Tibial artery (tissue), 4 donors: ENCODE data around the gene LRWD1.

Experiments used
- DNase-seq, 2 donors: peaks; one replicate each; pipeline ENCODE4 v3.0.0-alpha.2; 2019
- H3K27ac ChIP-seq, 2 donors: fragments of 200-600 bp; sonication (generic) in 1 of 2; 1 replicate in 1 of 2; 2 replicates in 1 of 2; pipeline ENCODE4 v1.5.1; 2018 to 2019; ENCODE audit warnings: mild to moderate bottlenecking in 1 of 2
- H3K27me3 ChIP-seq, 2 donors: fragments of 200-600 bp; sonication (generic) in 1 of 2; one replicate each; pipeline versions ENCODE4 v1.5.1 to v1.6.0; 2016 to 2019
- H3K36me3 ChIP-seq, 3 donors: fragments of 200-600 bp; sonication (generic) in 2 of 3; one replicate each; pipeline ENCODE4 v1.5.1; 2016 to 2019; ENCODE audit warnings: mild to moderate bottlenecking in 2 of 3
- H3K4me1 ChIP-seq, 4 donors: fragments of 200-600 bp; sonication (generic) in 2 of 4; 1 replicate in 3 of 4; 2 replicates in 1 of 4; pipeline ENCODE4 v1.5.1; 2016 to 2019
- H3K4me3 ChIP-seq, 2 donors: fragments of 200-600 bp; sonication (generic) in 1 of 2; 1 replicate in 1 of 2; 2 replicates in 1 of 2; pipeline ENCODE4 v1.5.1; 2018 to 2019; ENCODE audit warnings: mild to moderate bottlenecking in 2 of 2
- H3K9me3 ChIP-seq, 3 donors: fragments of 200-600 bp; sonication (generic) in 1 of 3; one replicate each; pipeline ENCODE4 v1.5.1; 2016 to 2019
- intact Hi-C: fragments of 100-400 bp; cut with DNase I; formaldehyde crosslinking; loops from one replicate; pipeline ENCODE4 v1.15.0; 2023; ENCODE audit warnings: low total_unique reads
- TF ChIP-seq, protein P1 (sequence below), 2 experiments: fragments of 200-600 bp in 1 of 2; fragments of 450-650 bp in 1 of 2; IDR thresholded peaks; one replicate each; pipeline ENCODE4 v1.5.1; 2017 to 2019; ENCODE audit warnings: antibody characterized with exemption in 2 of 2, mild to moderate bottlenecking in 1 of 2, moderate library complexity in 1 of 2

The LRWD1 gene

DNA sequence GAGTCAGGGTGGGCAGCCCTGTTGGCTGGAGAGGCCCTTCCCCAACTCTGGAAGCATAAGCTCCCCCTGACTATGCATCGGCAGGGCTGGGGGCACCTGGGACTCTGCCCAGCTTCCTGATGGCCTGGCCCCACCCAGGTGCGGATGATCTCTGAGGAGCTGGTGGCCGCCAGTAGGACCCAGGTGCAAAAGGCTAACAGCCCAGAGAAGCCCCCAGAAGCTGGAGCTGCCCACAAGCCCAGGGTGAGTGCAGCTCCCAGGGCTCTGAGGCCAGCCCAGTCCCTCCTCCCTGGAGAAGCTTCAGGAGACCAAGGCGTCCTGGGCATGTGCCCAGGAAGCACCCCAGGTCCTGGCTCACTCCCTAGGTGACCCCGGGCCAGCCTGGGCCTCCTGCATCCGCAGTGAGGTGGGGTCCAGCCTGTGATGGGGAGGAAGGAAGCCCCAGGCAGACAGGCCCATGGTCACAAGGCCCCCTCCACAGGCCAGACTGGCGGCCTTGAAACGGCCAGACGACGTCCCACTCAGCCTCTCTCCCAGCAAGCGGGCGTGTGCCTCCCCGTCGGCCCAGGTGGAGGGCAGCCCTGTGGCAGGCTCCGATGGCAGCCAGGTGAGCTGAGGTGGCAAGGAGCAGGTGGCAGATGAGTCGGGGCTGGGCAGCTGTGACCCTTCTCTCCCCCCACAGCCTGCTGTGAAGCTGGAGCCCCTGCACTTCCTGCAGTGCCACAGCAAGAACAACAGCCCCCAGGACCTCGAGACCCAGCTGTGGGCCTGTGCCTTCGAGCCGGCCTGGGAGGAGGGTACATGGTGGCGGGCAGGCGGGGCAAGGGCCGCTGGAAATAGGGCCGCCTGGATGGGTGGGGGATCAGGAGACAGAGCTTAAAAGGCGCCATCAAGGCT, 3.0 kb downstream of the LRWD1 start:
- no peaks in the 10 kb centered on the region for H3K9me3 ChIP-seq
- H3K4me1 ChIP-seq = peaks cover 0 to 31% (median 21%) of the 10 kb centered on the region in 4 donors
- intact Hi-C loops = no loop called here
- peak in 1 of 2 donors; percentile 59 for DNase-seq
- H3K36me3 ChIP-seq = peaks cover 0 to 50% (median 17%) of the 10 kb centered on the region in 3 donors
- H3K27ac ChIP-seq = no peak overlapping the region
- H3K27me3 ChIP-seq = no peaks in the 10 kb centered on the region
- H3K4me3 ChIP-seq = no peak overlapping the region
- TF ChIP-seq, protein P1, sequence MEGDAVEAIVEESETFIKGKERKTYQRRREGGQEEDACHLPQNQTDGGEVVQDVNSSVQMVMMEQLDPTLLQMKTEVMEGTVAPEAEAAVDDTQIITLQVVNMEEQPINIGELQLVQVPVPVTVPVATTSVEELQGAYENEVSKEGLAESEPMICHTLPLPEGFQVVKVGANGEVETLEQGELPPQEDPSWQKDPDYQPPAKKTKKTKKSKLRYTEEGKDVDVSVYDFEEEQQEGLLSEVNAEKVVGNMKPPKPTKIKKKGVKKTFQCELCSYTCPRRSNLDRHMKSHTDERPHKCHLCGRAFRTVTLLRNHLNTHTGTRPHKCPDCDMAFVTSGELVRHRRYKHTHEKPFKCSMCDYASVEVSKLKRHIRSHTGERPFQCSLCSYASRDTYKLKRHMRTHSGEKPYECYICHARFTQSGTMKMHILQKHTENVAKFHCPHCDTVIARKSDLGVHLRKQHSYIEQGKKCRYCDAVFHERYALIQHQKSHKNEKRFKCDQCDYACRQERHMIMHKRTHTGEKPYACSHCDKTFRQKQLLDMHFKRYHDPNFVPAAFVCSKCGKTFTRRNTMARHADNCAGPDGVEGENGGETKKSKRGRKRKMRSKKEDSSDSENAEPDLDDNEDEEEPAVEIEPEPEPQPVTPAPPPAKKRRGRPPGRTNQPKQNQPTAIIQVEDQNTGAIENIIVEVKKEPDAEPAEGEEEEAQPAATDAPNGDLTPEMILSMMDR (IDR thresholded peaks at IDR 0.05) = no peak

DNA sequence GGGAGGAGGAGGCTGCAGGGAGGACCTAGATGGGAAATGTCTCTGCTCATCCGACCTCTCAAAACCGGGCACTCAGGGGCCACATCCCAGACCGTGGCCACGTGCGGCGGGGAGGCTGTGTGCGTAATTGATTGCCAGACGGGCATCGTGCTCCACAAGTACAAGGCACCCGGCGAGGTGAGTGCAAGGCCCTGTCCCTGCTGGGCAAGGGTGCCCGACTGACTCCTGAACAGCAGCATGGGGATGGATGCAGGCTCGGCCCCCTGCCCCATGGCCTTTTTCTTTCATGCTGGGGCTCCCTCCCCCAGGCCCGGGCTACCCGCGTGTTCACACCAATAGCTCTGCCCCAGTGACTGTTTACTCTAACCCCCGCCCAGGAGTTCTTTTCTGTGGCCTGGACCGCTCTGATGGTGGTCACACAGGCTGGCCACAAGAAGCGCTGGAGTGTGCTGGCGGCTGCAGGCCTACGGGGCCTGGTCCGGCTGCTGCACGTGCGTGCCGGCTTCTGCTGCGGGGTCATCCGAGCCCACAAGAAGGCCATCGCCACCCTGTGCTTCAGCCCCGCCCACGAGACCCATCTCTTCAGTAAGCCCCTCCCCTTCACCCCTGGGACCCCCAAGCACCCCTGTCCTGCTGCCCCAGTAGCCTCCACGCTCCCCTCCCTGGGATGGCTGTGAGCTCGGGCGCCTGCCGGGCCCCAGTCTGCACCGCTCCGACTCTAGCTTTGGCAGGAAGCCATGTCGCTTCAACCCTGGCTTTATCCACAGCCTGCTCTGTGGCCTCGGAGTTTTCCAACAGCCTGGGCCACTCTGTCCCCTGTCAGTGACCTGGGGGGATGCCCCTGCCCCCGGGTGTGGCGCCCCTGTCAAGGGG, 3.9 kb downstream of the LRWD1 start:
- H3K4me1 ChIP-seq = peaks cover 0 to 23% (median 15%) of the 10 kb centered on the region in 4 donors
- TF ChIP-seq, protein P1 (IDR thresholded peaks at IDR 0.05) = no peak
- intact Hi-C loops = no loop called here
- peak in 1 of 2 donors; percentile 61 for DNase-seq
- H3K4me3 ChIP-seq = no peak overlapping the region
- H3K27ac ChIP-seq = no peak overlapping the region
- peaks cover 5 to 58% (median 26%) of the 10 kb centered on the region in 3 donors for H3K36me3 ChIP-seq
- H3K27me3 ChIP-seq = no peaks in the 10 kb centered on the region
- H3K9me3 ChIP-seq = no peaks in the 10 kb centered on the region

DNA sequence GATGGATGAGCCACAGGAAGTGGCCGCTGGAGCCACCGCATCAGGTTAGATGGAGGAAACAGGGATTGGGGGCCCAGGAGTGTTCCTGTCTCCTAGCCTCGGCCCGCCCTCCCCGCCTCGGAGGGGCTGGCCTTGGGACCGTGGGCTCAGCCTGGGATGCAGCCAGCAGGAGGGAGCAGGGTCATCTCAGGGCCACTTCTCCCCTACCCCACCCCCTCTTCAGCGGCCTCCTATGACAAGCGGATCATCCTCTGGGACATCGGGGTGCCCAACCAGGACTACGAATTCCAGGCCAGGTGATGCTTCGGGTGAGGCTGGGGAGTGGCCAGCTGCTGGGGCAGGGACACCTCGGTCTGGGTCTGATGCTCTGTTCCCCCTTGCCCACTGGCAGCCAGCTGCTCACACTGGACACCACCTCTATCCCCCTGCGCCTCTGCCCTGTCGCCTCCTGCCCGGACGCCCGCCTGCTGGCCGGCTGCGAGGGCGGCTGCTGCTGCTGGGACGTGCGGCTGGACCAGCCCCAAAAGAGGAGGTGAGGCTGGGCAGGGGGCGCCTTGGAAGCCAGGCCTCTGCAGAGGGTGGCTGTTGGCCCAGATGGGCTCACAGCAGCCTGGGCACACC, 4.7 kb downstream of the LRWD1 start:
- no peak overlapping the region for H3K27ac ChIP-seq
- peaks cover 0 to 18% (median 10%) of the 10 kb centered on the region in 4 donors for H3K4me1 ChIP-seq
- H3K36me3 ChIP-seq = peaks cover 5 to 64% (median 26%) of the 10 kb centered on the region in 3 donors
- no peak overlapping the region for H3K4me3 ChIP-seq
- TF ChIP-seq, protein P1 (IDR thresholded peaks at IDR 0.05) = no peak
- H3K9me3 ChIP-seq = no peaks in the 10 kb centered on the region
- DNase-seq = peak in 1 of 2 donors; percentile 55
- H3K27me3 ChIP-seq = no peaks in the 10 kb centered on the region
- intact Hi-C loops = no loop called here

DNA sequence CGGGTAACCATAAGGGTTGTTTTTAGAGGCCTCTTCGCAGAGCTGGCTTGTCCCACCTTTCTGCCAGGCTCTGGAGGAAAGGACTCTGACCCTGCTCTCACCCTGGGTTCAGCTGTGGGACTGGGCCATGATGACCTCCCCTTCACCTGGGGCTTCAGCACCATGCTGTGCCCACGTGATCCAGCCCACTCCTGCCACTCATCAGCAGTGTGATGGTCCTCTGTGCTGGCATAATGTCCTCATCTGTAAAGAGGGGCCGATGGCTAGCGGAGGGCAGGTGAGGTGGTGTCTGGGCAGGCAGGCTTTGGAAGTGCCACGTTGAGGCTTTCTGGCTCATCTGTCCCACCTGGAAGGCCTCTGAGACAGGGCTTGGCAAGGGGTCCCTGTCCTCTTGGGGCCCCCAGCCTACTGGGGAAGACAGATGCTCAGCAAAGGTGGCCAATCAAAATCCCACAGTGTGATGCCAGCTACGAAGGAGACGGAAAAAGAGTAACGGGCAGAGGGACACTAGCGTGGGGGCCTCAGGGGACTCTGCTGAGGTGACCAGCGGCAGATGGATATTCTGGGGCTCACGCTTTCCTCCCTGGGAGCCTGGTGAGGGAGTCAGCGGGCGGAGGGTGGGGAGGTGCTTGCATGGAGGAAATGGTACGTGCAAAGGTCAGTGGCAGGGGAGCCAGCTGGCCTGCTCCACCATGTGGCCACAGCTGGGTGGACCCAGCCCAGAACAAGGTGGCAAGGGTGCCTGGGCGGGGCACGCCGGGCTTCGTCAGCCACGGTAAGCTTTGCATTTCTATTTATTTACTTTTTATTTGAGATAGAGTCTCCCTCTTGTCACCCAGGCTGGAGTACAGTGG, 5.4 kb downstream of the LRWD1 start:
- no peaks in the 10 kb centered on the region for H3K27me3 ChIP-seq
- no peak overlapping the region for H3K27ac ChIP-seq
- H3K9me3 ChIP-seq = no peaks in the 10 kb centered on the region
- TF ChIP-seq, protein P1 (IDR thresholded peaks at IDR 0.05) = no peak
- DNase-seq = peak in 1 of 2 donors; percentile 61
- H3K4me1 ChIP-seq = peaks cover 0 to 23% (median 10%) of the 10 kb centered on the region in 4 donors
- H3K36me3 ChIP-seq = peaks cover 5 to 67% (median 26%) of the 10 kb centered on the region in 3 donors
- intact Hi-C loops = no loop called here
- no peak overlapping the region for H3K4me3 ChIP-seq
